HepG2 (cell line): ENCODE measurements around the gene FAM20A.

Experiments
- ETV6 ChIP-seq: sonication (generic); formaldehyde crosslinking; conservative IDR thresholded peaks from 2 replicates; pipeline ENCODE4 v1.4.0; 2020; ENCODE audit warnings: missing genetic modification reagents
- ZNF660 ChIP-seq: sonication (generic); formaldehyde crosslinking; IDR thresholded peaks from 2 replicates; pipeline ENCODE4 v1.5.1; 2020; ENCODE audit warnings: mild to moderate bottlenecking, low read depth, missing genetic modification reagents, borderline replicate concordance
- TF ChIP-seq, protein P1 (sequence below): sonication (generic); formaldehyde crosslinking; IDR thresholded peaks from 2 replicates; pipeline ENCODE4 v1.5.0; 2020; ENCODE audit warnings: mild to moderate bottlenecking, missing genetic modification reagents, moderate library complexity

DNA sequence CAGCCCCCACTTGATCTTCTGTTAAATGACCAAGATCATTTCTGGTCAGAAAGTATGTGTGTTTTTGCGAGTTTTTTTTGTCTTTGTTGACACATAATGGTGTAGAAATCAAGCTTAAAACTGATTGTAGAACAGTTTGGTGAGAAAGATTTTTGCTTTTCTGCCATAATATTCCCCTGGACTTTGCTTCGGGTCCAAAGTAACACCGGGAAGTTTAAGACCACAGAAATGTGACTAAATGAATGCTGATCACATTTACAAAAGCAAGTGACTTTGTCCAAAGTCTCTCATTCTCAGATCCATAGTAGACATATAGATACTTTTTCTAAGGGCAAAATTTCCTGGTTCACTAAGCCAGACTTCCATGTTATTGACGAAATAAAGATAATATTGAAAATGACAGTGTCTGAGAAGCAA is 2.6 kb downstream of the FAM20A start:
- TF ChIP-seq ZNF660 (no peak), ETV6 (CRISPR knock-in tag) (no peak)
- TF ChIP-seq, protein P1, sequence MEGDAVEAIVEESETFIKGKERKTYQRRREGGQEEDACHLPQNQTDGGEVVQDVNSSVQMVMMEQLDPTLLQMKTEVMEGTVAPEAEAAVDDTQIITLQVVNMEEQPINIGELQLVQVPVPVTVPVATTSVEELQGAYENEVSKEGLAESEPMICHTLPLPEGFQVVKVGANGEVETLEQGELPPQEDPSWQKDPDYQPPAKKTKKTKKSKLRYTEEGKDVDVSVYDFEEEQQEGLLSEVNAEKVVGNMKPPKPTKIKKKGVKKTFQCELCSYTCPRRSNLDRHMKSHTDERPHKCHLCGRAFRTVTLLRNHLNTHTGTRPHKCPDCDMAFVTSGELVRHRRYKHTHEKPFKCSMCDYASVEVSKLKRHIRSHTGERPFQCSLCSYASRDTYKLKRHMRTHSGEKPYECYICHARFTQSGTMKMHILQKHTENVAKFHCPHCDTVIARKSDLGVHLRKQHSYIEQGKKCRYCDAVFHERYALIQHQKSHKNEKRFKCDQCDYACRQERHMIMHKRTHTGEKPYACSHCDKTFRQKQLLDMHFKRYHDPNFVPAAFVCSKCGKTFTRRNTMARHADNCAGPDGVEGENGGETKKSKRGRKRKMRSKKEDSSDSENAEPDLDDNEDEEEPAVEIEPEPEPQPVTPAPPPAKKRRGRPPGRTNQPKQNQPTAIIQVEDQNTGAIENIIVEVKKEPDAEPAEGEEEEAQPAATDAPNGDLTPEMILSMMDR (CRISPR knock-in tag) = no peak
